HEK293T (cell line): Measurements from ENCODE around the gene IGLL1.
"Not testable (repeated sequence)": the region's sequence is repeated elsewhere in the genome, so short reads cannot be mapped to it uniquely, and the experiment has no call there.

Experiments used
- ARNT ChIP-seq: fragments of 450-650 bp; IDR thresholded peaks from 2 replicates; pipeline ENCODE4 v1.6.1; 2017; ENCODE audit warnings: mild to moderate bottlenecking
- FOXA1 ChIP-seq: fragments of 450-650 bp; IDR thresholded peaks from 2 replicates; pipeline ENCODE4 v1.6.1; 2016; ENCODE audit warnings: mild to moderate bottlenecking
- FOXK2 ChIP-seq: fragments of 450-650 bp; IDR thresholded peaks from 2 replicates; pipeline ENCODE4 v1.6.1; 2016; ENCODE audit warnings: mild to moderate bottlenecking
- FOXM1 ChIP-seq: fragments of 450-650 bp; IDR thresholded peaks from 2 replicates; pipeline ENCODE4 v1.6.1; 2017; ENCODE audit warnings: mild to moderate bottlenecking, borderline replicate concordance
- HDGF ChIP-seq: fragments of 450-650 bp; IDR thresholded peaks from 2 replicates; pipeline ENCODE4 v1.6.1; 2017; ENCODE audit warnings: antibody characterized with exemption, borderline replicate concordance
- L3MBTL2 ChIP-seq: fragments of 450-650 bp; conservative IDR thresholded peaks from 2 replicates; pipeline ENCODE4 v1.6.1; 2016; ENCODE audit warnings: mild to moderate bottlenecking
- NFRKB ChIP-seq: fragments of 450-650 bp; IDR thresholded peaks from 2 replicates; pipeline ENCODE4 v1.6.1; 2016; ENCODE audit warnings: mild to moderate bottlenecking, moderate library complexity
- SUZ12 ChIP-seq: fragments of 450-650 bp; IDR thresholded peaks from 2 replicates; pipeline ENCODE4 v1.6.1; 2016; ENCODE audit warnings: mild to moderate bottlenecking
- TARDBP ChIP-seq: fragments of 450-650 bp; IDR thresholded peaks from 2 replicates; pipeline ENCODE4 v1.6.1; 2016
- ZNF384 ChIP-seq: fragments of 450-650 bp; IDR thresholded peaks from 2 replicates; pipeline ENCODE4 v1.6.1; 2016

- not testable (repeated sequence) for TF ChIP-seq L3MBTL2, ZNF384, SUZ12, FOXA1, FOXM1, HDGF, ARNT, NFRKB, TARDBP, FOXK2
Measured at GRCh38 chr22:23539839-23540198, 40.3 kb downstream of the IGLL1 start.
